Caco-2 (cell line): ENCODE measurements around the gene BRINP3. TPM values are rescaled to one million over a fixed set of nuclear protein-coding genes. Genes with fewer than 3 reads are reported as not detected.

Source experiments
- BruUV-seq: library from RNA; stranded (reverse); fragments of 400-500 nt; replicated peaks from 2 replicates; lab custom pipeline; 2021; lab: Mats Ljungman, UMichigan
- CTCF ChIA-PET: fragments of 300-600 bp; sonication (Branson Sonifier 250); formaldehyde crosslinking; loops from one replicate; lab custom pipeline; 2022; ENCODE audit warnings: antibody characterized with exemption; lab: Charles Lee
- POLR2A ChIA-PET: fragments of 300-600 bp; sonication (Branson Sonifier 250); formaldehyde crosslinking; loops from one replicate; lab custom pipeline; 2022; ENCODE audit warnings: antibody characterized with exemption; lab: Charles Lee
- DNase-seq, 2 experiments: peaks; one replicate each; pipeline versions ENCODE4 v3.0.0 to v3.0.0-alpha.2; 2020 to 2022
- H3K27me3 ChIP-seq: replicated peaks from 2 replicates; pipeline ENCODE4 v1.6.0; 2011; ENCODE audit warnings: low read length; ENCODE audit not compliant: control insufficient read depth, insufficient read depth
- H3K36me3 ChIP-seq: 2 replicates; pipeline ENCODE4 v1.5.1; 2011; ENCODE audit warnings: low read length; ENCODE audit not compliant: control insufficient read depth, insufficient read depth
- H3K4me1 ChIP-seq: fragments of 250-450 bp; sonication (Bioruptor Pico); 2 replicates; pipeline ENCODE4 v1.5.1; 2020; ENCODE audit warnings: mild to moderate bottlenecking
- H3K4me3 ChIP-seq: 2 replicates; pipeline ENCODE4 v1.5.1; 2011; ENCODE audit warnings: low read depth, mild to moderate bottlenecking, control low read depth, low read length
- H3K9me3 ChIP-seq: fragments of 250-450 bp; sonication (Bioruptor Pico); 2 replicates; pipeline ENCODE4 v1.5.1; 2020; ENCODE audit warnings: mild to moderate bottlenecking, moderate library complexity
- H3K27ac Mint-ChIP-seq: one replicate; pipeline ENCODE4 v1.8.0; 2022; ENCODE audit warnings: mixed read lengths; ENCODE audit not compliant: unreplicated experiment
- H3K27me3 Mint-ChIP-seq: one replicate; pipeline ENCODE4 v1.8.0; 2022; ENCODE audit warnings: mixed read lengths; ENCODE audit not compliant: insufficient read depth, unreplicated experiment
- H3K36me3 Mint-ChIP-seq: one replicate; pipeline ENCODE4 v1.8.0; 2022; ENCODE audit warnings: mild to moderate bottlenecking, mixed read lengths; ENCODE audit not compliant: insufficient read depth, unreplicated experiment
- H3K4me1 Mint-ChIP-seq: one replicate; pipeline ENCODE4 v1.8.0; 2022; ENCODE audit warnings: low read depth, mixed read lengths; ENCODE audit not compliant: unreplicated experiment
- H3K4me3 Mint-ChIP-seq: one replicate; pipeline ENCODE4 v1.8.0; 2022; ENCODE audit warnings: mild to moderate bottlenecking, moderate library complexity, mixed read lengths; ENCODE audit not compliant: unreplicated experiment
- H3K9me3 Mint-ChIP-seq: one replicate; pipeline ENCODE4 v1.8.0; 2022; ENCODE audit warnings: mixed read lengths; ENCODE audit not compliant: unreplicated experiment
- CTCF ChIP-seq, 2 experiments: fragments of 200-600 bp in 1 of 2; IDR thresholded peaks; 1 replicate in 1 of 2; 2 replicates in 1 of 2; pipeline versions ENCODE4 v1.5.1 to v1.8.0; 2011 to 2022; ENCODE audit warnings: antibody characterized with exemption in 1 of 2, control low read depth in 1 of 2, inconsistent platforms in 1 of 2, low read depth in 1 of 2, low read length in 1 of 2, mild to moderate bottlenecking in 1 of 2, moderate library complexity in 1 of 2; ENCODE audit not compliant: insufficient read depth in 1 of 2, severe bottlenecking in 1 of 2, unreplicated experiment in 1 of 2
- intact Hi-C: fragments of 100-400 bp; cut with micrococcal nuclease; formaldehyde crosslinking; loops from one replicate; pipeline ENCODE4 v1.10.0; 2022; ENCODE audit not compliant: unreplicated experiment
- total RNA-seq: library from RNA; stranded (reverse); gene quantifications from 2 replicates; pipeline ENCODE4 v1.2.3, GENCODE V29; 2022

BRINP3 gene
- total RNA-seq, 1 experiment from 2014 or later: not detected

DNA sequence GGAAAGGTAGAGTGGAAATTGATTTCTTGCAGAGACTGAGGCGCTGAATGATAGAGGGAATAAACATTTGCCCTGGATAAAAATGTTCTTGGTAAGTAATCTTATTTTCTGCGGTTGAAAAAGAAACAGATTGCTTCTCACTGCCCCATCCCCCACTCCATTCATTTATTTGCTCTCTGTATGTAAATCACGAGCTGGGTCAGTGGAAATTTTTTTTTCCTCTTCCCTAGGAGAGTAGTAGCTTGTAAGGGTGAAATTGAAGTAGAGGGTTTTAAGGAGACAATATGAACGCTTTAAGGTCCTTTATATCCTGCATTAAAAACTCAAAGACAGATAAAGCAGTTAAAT, 1.4 kb upstream of the BRINP3 start:
- H3K9me3 ChIP-seq: no peaks in the 10 kb centered on the region
- H3K4me1 Mint-ChIP-seq: peaks cover 7% of the 10 kb centered on the region
- H3K27ac Mint-ChIP-seq: no peak overlapping the region
- BruUV-seq: no TSS peak
- H3K4me3 Mint-ChIP-seq: peak overlapping the region; percentile 73
- H3K36me3 ChIP-seq: no peaks in the 10 kb centered on the region
- H3K27me3 Mint-ChIP-seq: peaks cover 8% of the 10 kb centered on the region
- H3K4me1 ChIP-seq: no peaks in the 10 kb centered on the region
- ChIA-PET POLR2A (no interaction called here), CTCF (no interaction called here)
- H3K36me3 Mint-ChIP-seq: no peaks in the 10 kb centered on the region
- peak overlapping the region; percentile 31; the same call in 1 of the 2 replicates for H3K4me3 ChIP-seq
- no peaks in the 10 kb centered on the region for H3K27me3 ChIP-seq
- no peaks in the 10 kb centered on the region for H3K9me3 Mint-ChIP-seq
- no peak for DNase-seq
- TF ChIP-seq CTCF (IDR thresholded peaks at IDR 0.05; ENCODE audit: insufficient read depth in 1 of 2, low read depth in 1 of 2, low read length in 1 of 2, severe bottlenecking in 1 of 2, unreplicated experiment in 1 of 2): no peak
- intact Hi-C loops: no loop called here

- no peaks in the 10 kb centered on the region for H3K36me3 Mint-ChIP-seq
- no peaks in the 10 kb centered on the region for H3K9me3 Mint-ChIP-seq
- Histone ChIP-seq H3K27me3 (no peaks in the 10 kb centered on the region), H3K4me3 (peak overlapping the region; percentile 31), H3K36me3 (no peaks in the 10 kb centered on the region), H3K4me1 (no peaks in the 10 kb centered on the region), H3K9me3 (no peaks in the 10 kb centered on the region)
- no TSS peak for BruUV-seq
- H3K4me3 Mint-ChIP-seq: peak overlapping the region; percentile 73
- H3K27ac Mint-ChIP-seq: no peak overlapping the region
- peaks cover 8% of the 10 kb centered on the region for H3K27me3 Mint-ChIP-seq
- peaks cover 7% of the 10 kb centered on the region for H3K4me1 Mint-ChIP-seq
- no peak for TF ChIP-seq CTCF (IDR thresholded peaks at IDR 0.05; ENCODE audit: insufficient read depth in 1 of 2, low read depth in 1 of 2, low read length in 1 of 2, severe bottlenecking in 1 of 2, unreplicated experiment in 1 of 2)
- intact Hi-C loops: no loop called here
- DNase-seq: peak in 1 of 2 experiments; percentile 17
- POLR2A ChIA-PET: no interaction called here
- CTCF ChIA-PET: no interaction called here
Observed at GRCh38 chr1:190478149-190479049, 735 bp upstream of the BRINP3 start.

DNA sequence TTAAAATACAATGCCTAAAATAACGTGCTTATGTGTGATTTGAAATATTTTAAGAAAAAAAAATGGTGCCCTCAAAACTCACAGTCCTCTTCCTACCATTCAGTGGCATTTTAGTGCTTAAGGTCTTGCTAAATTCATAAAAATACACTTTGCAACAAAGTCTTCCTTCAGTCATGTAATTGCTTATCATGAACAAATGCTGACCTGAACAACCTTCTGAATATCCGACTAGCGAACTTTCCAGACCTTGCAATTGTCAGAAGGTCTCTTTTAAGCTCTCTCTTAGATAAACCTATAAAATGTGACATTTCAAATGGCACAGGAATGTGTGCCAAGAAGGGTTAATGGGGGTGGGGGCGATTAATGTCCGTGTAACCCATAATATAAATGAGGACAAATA, 858 bp downstream of the BRINP3 start:
- H3K27ac Mint-ChIP-seq: no peak overlapping the region
- H3K4me3 Mint-ChIP-seq: no peak overlapping the region
- no peaks in the 10 kb centered on the region for H3K9me3 Mint-ChIP-seq
- Histone ChIP-seq H3K4me1 (no peaks in the 10 kb centered on the region), H3K4me3 (no peak overlapping the region), H3K27me3 (no peaks in the 10 kb centered on the region), H3K9me3 (no peaks in the 10 kb centered on the region), H3K36me3 (no peaks in the 10 kb centered on the region)
- POLR2A ChIA-PET: no interaction called here
- peaks cover 7% of the 10 kb centered on the region for H3K4me1 Mint-ChIP-seq
- no peaks in the 10 kb centered on the region for H3K36me3 Mint-ChIP-seq
- no peak for TF ChIP-seq CTCF (IDR thresholded peaks at IDR 0.05; ENCODE audit: insufficient read depth in 1 of 2, low read depth in 1 of 2, low read length in 1 of 2, severe bottlenecking in 1 of 2, unreplicated experiment in 1 of 2)
- intact Hi-C loops: no loop called here
- CTCF ChIA-PET: no interaction called here
- H3K27me3 Mint-ChIP-seq: peaks cover 8% of the 10 kb centered on the region
- no TSS peak for BruUV-seq
- no peak for DNase-seq
